GM21515 (cell line): Measurements from ENCODE around the gene KIAA1671.

Experiments used
- ATAC-seq: cut with Tn5 transposase; IDR thresholded peaks from one replicate; pipeline ENCODE4 v1.9.1; 2021; ENCODE audit not compliant: unreplicated experiment

Gene KIAA1671

DNA sequence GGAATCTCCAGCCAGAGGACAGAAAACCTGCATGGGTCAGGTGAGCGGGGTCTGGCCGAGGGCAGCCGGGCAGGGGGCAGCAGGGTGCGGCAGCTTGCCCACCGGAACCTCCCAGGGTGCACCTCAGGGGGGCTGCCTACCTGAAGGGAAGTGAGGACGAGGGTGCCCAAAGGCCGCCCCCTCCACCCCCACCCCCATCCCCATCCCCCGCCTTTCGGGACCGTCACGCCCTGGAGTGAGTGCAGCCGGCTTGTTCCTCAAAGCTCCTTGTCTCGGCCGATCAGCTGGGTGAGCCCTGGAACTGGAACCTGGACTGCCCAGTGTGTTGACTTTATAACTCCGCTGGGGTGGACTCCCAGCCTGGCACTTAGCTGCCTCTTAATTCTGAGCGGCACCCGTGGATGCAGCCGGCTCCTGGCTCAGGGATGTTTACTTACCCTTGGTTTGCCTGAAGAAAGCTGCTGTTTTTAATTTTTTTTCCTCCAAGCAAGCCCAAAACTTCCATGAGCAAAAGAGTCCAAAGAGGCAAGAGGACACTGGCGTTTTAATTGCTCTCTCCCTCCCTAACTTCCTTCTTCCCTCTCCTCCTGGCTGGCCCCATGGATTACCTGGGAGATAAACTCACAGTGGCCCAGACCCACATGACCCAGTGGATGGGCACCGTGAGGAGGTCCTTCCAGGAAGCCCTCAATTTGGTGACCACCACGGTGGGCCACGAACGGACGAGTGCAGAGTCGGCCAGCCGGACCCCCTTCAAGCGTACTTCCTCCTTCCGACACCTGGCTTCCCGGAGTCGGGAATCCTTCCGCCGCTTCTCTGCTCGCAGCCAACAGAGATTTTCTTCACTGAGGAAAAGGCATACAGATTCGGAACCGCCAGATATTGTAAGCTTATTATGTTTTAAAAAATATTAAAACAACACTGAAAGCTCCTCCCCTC, 159.3 kb downstream of the KIAA1671 start:
- no peak for ATAC-seq

DNA sequence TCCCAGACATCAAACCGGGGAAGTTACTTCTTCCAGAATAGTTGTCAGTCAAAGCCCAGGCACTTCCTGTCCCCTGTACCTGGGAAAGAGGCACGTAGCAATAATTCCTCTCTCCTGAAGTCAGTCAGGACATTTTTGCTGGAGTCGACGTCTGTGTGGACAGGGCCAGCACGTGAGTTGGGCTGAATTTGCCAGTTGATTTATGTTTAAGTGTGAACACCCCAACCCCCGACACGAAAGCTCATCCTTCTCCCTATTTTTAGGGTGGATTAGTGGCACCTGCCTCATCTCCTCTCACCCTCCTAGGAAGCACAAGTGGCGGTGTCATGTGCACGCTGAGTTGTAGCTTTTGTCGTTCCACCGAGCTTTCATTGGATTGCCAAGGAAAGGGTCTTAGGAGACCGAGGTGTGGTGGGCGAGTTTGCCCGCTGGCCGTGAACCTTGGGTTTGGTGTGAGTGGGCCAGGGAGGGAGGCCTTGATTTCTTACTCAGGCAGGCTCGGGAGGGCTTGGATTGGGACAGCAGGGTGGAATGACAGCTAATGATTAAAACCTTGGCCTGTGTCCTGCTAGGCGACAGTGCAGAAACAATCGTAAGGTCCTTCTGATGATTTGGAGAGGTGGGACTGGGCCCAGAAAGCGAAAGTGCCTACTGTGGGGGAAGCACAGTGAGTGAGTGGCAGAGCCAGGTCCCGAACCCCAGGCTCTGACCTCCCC, 160.2 kb downstream of the KIAA1671 start:
- ATAC-seq, result no peak

DNA sequence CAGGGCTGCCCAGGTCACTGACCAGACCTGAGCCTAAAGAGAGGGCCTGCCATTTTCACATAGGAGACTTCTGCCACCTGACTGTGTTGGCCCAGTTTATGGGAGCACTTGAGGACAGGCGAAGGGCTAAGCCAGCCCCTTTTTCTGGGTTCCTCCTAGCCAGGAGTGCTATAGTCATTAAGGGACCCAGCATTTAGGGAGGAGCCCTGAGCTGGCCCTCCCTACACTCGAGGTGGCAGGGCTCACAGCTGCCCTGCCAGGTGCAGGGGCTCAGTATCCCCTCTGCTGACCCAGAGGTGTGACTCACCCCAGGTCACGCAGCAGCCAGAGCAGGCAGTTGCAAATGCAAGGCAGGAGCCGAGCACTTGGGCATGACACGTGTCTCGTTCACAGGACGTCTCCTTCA, 160.8 kb downstream of the KIAA1671 start:
- no peak for ATAC-seq

DNA sequence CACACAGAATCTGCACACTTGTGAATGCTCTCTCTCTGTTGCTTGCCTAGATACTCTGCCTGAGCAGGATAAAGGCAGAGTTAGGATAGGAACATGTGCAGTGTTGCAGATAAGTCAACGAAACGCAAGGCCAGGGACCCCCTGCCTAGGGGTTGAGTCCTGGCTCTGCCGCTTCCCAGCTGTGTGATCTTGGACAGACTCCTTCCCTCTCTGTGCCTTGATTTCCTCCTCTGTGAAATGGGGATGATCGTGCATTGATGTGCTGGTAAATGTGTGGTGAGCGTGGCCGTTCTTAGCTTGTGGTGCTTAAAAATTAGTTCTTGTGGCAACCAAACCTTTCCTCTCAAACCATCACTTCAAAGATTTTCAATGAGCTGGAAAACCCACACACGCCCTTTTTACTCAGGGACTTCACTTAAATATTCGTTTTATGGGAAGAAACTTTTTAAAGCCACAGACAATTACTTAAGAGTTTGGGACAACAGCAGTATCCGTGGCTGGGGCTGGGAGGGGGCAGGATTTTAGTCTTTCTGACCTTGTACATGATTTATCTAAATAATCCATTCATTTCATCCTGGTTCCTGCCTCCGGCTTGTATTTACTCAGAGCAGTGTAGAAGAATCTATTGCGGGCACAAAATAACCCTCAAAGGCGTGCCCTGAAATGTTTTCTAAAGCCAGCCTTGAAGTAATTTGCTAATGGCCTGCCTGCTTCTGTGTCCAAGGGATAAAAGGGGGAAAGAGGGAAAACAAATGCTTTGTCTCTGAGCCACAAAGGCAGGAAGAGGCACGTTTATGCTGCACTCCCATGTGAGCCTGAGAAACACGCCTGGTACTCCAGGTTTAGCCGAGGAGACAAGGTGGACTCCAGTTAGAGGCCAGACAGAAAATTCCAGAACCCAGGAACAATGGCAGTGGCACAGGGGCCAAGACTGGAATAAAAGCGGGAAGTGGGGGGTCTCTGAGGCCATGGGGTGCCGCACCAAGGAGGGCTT, 162.2 kb downstream of the KIAA1671 start:
- ATAC-seq, result no peak

DNA sequence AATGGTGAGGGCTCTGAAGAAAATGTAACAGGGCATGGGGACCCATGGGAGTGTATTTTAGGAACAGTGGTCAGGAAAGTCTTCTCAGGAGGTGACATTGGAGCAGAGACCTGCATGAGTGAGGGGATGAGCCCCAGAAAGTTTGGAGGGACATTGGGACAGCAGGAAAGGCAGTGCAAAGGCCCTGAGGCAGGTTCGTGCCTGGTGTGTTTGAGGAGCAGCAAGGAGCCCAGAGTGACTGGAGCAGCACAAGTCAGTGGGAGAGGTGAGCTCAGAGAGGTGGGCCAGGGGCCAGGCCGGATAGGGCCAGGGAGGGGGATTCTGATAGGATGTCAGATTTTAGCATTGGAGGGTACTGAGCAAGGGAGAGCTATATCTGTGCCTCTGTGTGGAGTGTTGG, 167.1 kb downstream of the KIAA1671 start:
- ATAC-seq, result no peak

DNA sequence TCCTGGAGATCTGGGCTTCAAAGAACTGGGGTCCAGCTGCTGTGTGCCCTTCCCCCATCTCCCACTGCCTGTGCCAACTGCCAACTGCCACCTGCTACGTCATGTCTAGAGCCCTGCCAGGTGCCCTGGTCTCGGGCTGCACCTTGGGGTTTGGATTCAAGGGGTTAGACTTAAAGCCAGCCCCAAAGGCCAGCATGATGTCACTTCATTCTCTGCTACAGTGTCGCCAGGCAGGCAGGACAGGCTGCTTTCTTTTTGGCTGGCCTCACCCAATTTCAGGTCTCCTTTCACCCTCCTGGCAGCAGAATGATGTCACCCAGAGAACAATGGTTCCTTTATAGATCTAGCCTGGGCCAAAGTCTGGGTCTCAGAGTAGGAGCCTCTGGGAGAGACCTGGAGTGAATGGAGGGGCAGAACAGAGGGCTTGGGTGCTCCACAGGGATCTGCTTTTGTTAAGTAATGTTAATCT, 167.6 kb downstream of the KIAA1671 start:
- no peak for ATAC-seq

DNA sequence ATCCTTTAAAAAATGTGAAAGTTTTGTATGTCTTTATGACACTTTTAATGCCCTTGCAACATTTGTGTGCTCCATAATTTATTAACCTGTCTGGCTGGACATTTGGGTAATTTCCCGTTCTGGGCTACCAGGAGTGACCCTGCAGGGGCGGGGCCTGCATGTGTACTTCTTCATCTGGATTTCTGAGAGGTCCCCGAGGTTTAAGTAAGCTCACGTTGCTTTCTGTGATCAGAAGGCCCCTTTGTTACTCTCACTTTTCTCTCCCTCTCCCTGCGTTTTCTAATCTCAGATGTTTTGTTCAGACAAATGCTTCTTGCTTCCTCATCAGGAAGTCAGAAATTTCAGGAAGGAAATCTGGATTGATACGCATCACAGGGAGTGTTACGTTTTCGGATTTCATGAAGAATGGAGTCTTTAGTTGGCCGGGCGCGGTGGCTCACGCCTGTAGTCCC, 168.3 kb downstream of the KIAA1671 start:
- no peak for ATAC-seq

DNA sequence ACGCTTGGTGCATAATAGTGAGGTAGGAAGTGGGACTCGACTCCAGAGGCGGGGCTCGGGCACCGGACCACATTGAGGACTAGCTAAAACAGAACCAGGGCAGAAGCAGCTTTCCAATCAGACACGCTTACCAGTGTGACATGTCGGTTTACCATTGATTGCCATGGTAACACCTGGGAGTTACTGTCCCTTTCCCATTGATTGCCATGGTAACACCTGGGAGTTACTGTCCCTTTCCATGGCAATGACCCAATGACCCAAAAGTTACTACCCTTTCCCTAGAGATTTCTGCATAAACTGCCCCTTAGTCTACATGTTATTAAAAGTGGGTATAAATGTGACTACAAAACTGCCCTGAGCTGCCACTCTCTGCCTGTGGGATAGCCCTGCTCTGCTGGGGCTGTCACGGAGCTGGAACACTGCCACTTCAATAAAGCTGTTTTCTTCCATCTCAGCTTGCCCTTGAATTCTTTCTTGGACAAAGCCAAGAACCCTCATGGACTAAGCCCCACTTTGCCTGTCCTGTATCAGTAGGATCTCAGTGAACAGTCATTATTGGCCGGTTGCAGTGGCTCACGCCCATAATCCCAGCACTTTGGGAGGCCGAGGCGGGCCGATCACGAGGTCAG, 169.7 kb downstream of the KIAA1671 start:
- ATAC-seq, result no peak

DNA sequence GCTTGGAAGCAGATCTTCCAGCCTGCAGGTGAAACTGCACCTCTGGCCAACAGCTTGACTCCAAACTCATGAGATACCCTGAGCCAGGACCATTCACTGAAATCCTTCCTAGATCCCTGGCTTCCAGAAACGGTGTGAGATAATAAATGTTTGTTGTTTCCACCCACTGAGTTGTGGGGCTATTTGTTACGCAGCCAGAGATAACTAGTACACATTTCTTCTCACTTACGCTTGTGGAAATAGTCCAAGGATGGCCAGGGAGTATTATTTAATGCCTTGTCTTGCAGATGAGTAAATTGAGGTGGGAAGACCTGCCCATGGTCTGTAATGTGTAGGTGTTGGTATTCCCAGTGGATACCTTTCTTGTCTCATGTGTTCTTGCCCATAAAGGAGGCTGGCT, 171.2 kb downstream of the KIAA1671 start:
- no peak for ATAC-seq

DNA sequence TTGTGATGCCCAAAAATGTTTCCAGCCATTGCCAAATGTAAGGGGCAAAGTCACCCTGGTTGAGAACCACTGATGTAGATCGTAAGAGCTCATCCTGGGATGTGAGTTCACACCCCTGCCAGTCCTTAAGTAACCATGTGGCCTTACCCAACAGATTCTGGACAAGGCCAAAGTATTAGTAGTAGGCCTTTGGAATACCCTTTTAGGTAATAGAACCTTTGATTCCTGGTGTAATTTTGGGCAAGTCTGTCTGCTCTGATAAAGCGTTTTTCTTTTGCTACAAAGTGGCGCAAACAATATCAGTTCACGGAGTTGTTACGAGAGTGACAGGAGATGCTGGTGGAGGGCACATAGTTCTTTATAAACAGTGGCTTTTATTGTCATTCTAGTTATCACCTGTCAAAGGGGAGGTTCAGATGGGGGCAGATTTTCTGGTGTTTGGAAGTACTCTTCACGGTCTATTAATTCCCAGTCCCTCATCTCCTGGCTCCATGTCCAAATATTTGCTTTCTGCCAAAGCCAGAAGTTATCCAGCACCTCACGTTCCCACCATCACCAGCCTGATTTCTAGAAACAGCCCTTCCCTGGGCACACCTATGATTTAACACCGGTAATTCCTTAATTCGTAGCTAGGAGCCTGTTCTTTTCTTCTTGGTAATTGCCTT, 173.3 kb downstream of the KIAA1671 start:
- no peak for ATAC-seq

DNA sequence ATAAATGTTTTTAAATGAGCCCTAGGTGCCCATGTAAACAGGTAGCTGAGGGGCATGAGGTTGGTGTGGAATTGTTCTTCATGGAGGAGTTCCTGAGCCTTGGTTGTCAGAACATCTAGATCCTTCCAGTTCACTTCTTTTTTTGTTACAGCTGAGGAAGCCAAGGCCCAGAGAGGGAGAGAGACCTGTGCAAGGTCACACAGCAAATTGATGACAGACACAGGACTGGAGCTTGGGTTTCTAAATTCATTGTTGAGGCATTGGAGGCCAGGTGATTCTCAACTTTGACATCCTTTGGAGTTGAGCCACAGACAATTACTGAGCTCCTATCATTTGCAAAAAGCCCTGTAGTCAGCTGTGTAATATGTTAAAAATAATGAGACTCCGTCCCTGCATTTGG, 174.0 kb downstream of the KIAA1671 start:
- no peak for ATAC-seq

DNA sequence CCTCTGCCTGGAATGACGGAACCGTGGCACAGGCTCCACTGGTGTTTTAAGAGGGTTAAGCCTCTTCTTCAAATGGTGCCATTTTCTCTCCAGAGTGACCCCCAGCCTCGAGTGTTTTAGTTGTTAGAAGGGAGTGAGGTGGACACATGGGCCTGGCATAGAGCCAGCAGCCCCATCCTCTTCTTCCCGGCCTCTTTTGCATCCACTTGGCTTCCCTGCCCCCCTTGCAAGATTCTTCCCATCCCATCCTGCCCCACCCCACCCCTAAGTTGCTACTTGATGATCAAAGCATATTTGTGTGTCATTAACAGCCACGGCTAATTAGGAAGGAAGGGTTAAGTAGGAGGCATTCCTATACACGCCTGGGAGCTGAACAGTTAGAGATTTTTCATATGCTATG, 174.8 kb downstream of the KIAA1671 start:
- ATAC-seq, result no peak

DNA sequence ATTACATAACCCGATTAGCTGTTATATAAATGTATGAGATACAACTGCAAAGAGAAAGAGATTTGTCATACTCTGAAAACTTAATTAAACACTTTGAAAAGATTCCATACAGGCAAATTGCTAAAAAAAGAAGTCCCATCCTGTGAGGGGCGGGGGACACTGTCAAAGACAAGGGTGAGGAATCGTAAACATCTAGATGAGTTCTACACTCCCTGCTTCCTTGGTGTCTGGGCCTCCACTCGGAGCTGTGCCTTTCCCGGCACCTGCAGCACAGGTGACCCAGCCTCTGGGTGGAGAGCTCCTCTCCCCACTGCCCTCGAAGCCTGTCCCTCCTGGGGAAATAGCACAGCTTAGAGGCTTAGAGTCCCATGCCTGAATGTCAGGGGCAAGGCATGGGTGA, 177.9 kb downstream of the KIAA1671 start:
- ATAC-seq, result no peak

DNA sequence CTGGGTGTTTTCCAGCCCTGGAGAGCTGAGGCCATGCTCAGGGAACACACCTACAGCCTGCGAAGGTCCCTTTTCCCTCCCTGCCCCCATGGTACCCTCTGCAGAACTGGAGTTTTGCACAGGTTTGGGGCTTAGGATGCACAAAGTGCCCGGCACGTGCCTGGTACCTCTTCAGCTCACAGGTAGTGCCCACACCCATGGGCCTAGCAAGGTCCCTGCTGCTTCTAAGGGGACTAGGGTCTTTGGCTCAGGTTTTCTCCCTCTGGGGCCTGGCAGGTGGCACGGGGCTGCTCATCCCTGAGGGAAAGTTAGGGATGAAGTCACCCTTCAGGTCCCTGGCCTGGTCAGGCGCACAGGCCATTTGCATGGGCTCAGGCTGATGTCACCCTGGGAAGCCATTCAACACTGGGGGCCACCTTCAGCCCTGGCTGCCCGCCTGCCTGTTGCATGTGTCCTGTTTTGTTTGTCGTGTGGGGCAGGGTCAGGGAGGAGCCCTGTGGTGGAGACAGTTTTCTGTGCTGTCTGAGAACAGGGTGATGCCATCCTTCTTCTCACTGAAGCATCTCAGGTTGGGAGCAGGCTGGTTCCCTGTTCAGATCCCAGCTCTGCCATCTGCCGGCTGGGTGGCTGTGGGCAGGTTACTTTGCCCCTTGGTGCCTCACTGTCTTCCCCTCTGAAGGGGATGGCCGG, 178.8 kb downstream of the KIAA1671 start:
- no peak for ATAC-seq

DNA sequence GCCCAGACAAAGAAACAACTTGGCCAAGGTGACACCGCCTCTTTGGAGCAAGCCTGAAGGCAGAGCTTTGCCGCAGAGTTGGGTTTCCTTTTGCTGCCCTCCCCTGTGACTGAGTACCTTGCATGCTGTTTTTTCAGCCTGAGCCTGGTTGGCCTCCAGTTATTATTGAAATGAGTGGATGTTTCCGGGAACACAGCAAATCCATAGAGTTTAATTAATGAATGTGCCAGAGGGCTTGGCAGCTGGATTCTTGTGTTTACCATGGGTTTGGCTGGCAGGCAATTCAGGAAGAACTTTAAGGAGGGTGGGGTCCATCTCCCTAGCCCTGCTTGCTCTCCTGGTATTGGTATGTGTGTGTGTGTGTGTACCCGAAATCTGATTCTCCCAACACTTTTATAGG, 181.5 kb downstream of the KIAA1671 start:
- ATAC-seq, result no peak

DNA sequence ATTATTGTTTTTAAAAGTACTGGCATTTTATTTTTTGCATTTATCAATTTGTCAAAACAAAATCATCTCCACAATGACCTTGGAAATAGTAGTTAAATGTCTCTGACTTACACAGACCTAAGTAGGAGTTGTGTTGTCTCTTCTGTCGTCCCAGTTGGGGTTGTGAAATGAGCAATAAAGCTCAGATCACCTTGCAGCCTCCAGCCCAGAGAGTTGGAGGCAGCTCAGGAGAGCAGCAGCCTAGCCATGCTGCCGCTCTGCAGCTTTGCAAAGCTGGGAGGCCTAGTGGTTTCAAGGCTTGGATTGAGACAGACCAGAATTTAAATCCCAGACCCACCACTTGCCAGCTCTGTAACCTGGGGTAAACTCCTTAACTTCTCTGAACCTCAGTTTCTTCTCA, 181.9 kb downstream of the KIAA1671 start:
- no peak for ATAC-seq

DNA sequence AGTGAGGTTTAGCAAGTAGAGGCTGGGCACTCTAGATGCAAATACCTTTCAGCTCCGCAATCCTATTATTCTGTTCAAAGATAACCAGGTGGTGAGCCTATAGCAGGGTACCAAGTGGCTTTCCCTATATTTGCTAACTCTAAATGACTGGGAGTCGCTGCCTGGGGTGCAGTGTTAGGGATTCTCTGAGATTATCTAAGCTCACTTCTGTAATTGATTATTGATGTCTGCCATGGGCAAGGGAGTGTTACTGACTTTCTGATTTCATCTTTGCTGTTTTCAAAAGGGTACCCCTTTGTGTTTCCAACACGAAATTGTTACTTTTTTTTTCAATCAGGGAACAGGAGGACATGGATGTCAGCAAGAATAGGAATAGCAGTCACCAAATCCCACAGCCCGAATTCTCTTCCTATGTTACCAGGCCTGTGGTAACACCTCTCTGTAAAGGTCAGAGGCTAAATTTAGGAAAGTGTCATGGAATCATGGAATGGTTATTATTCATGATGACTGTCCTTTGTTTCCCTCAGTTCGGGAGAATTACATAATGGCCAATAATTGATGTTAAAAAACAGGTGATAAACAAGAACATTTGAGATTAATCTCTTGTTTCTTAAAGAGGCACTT, 184.5 kb downstream of the KIAA1671 start:
- no peak for ATAC-seq

DNA sequence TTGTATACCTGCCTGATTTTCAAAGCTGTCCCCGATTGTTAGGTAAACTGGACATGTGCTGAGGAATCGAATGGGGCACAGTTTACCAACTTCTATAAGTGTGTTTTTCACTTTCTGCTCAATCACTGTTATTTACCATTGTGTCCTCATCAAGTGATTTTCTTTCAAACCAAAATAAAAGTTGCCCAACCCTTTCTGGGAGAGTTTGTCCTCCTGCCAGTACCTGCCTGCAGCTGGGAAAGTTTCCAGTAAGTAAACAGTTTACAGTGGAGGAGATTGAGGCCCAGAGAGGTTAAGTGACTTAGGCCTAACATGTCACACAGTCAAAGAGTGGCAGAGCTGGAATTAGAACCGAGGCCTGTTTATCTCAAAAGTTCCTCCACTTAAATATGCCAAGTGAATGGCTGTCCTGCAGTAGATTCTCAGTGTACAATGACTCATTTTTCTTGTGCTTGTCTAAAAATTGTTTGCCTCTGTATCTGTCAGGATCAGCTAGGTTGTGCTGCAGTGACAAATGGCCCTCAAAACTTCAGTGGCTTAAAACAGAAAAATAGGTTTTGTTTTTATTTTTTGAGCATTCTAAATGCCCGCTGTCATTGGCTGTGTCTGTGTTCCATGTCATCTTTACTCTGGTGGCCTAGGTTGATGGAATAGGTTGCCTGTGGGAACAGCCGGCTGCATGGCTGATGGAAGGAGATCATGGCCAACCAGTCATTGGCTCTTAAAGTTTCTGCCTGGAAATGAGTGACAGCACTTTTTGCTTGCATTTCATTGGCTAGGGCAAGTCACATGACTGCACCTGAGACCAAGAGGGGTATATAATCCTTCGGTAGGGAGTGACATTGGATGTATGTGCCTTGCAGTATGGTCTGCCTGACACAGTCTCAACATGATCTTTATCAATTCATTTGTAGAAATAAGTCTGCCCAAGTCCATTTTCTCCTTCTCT, 185.3 kb downstream of the KIAA1671 start:
- ATAC-seq, result no peak
